ENCODE measurements around the gene FGFRL1.

Gene FGFRL1, protein sequence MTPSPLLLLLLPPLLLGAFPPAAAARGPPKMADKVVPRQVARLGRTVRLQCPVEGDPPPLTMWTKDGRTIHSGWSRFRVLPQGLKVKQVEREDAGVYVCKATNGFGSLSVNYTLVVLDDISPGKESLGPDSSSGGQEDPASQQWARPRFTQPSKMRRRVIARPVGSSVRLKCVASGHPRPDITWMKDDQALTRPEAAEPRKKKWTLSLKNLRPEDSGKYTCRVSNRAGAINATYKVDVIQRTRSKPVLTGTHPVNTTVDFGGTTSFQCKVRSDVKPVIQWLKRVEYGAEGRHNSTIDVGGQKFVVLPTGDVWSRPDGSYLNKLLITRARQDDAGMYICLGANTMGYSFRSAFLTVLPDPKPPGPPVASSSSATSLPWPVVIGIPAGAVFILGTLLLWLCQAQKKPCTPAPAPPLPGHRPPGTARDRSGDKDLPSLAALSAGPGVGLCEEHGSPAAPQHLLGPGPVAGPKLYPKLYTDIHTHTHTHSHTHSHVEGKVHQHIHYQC

DNA sequence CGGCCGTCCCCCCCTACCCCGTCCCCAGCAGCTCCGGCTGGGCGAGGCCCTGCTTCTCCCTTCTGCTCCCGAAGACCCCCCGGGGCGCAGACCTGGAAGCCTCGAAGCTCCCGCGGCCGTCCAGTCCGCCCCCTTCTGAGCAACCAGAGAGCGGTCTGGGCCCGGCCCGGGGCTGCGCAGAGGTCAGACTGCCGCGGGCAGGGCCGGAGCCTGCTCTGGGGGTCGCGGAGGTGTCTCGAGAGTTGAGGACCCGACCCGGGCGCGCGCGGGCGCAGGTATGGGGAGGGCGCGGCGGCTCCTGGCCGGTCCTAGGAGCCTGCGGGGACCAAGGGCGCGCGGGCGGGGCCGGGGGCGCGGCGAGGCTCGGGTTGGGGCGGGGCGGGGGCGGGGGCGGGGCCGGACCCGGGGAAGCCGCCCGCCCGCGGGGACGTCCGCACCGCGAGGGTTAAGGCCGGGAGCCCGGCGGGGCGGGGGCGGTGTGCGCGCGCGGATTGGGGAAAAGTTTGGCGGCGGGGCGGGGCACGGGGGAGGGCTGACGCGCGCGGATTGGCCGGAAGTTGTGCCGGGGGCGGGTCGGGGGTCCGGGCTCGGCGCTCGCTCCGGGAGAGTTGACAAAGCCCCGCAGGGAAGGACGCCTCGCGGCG is at the start of gene FGFRL1:
FGFRL1 (plus strand) TSS at position 605 of the 644 bp plus-strand sequence. CDS start 860 bp downstream, outside the sequence.
- Histone ChIP-seq H3F3A (ENCODE audit: control insufficient read depth, insufficient read depth) (peaks cover 9% of the 10 kb centered on the region), H3K4me2 (ENCODE audit: low read length) (peak within 1 kb of the TSS; percentile 91), H4K20me1 (ENCODE audit: control insufficient read depth, insufficient read depth, low read depth, low read length) (0 out of 2 replicates have a peak, but pooled peaks cover 5% of the 10 kb centered on the region), H3K4me1 (ENCODE audit: control insufficient read depth, low read length) (peaks cover 26% of the 10 kb centered on the region), H3K4me3 (ENCODE audit: low read length) (peak within 1 kb of the TSS; percentile 74), H3K27ac (ENCODE audit: low read depth, low read length) (no peak within 1 kb of the TSS), H3K27me3 (ENCODE audit: control insufficient read depth, low read length) (peaks cover 49% of the 10 kb centered on the region), H3K9me2 (replicated peaks; ENCODE audit: control insufficient read depth, low read length) (no peaks in the 10 kb centered on the region), H3K36me3 (ENCODE audit: control insufficient read depth, low read length) (no peaks in the 10 kb centered on the region), H3K79me2 (ENCODE audit: control insufficient read depth, low read length) (no peaks in the 10 kb centered on the region), H3K9me3 (ENCODE audit: control insufficient read depth, insufficient read depth, low read length) (no peaks in the 10 kb centered on the region)
- TF ChIP-seq, protein P1, sequence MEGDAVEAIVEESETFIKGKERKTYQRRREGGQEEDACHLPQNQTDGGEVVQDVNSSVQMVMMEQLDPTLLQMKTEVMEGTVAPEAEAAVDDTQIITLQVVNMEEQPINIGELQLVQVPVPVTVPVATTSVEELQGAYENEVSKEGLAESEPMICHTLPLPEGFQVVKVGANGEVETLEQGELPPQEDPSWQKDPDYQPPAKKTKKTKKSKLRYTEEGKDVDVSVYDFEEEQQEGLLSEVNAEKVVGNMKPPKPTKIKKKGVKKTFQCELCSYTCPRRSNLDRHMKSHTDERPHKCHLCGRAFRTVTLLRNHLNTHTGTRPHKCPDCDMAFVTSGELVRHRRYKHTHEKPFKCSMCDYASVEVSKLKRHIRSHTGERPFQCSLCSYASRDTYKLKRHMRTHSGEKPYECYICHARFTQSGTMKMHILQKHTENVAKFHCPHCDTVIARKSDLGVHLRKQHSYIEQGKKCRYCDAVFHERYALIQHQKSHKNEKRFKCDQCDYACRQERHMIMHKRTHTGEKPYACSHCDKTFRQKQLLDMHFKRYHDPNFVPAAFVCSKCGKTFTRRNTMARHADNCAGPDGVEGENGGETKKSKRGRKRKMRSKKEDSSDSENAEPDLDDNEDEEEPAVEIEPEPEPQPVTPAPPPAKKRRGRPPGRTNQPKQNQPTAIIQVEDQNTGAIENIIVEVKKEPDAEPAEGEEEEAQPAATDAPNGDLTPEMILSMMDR (IDR thresholded peaks at IDR 0.05; ENCODE audit: low read depth, low read length, poor library complexity, severe bottlenecking): no peak
- no peak for TF ChIP-seq EZH2phosphoT487 (IDR thresholded peaks at IDR 0.05; ENCODE audit: borderline replicate concordance, low read length)

DNA sequence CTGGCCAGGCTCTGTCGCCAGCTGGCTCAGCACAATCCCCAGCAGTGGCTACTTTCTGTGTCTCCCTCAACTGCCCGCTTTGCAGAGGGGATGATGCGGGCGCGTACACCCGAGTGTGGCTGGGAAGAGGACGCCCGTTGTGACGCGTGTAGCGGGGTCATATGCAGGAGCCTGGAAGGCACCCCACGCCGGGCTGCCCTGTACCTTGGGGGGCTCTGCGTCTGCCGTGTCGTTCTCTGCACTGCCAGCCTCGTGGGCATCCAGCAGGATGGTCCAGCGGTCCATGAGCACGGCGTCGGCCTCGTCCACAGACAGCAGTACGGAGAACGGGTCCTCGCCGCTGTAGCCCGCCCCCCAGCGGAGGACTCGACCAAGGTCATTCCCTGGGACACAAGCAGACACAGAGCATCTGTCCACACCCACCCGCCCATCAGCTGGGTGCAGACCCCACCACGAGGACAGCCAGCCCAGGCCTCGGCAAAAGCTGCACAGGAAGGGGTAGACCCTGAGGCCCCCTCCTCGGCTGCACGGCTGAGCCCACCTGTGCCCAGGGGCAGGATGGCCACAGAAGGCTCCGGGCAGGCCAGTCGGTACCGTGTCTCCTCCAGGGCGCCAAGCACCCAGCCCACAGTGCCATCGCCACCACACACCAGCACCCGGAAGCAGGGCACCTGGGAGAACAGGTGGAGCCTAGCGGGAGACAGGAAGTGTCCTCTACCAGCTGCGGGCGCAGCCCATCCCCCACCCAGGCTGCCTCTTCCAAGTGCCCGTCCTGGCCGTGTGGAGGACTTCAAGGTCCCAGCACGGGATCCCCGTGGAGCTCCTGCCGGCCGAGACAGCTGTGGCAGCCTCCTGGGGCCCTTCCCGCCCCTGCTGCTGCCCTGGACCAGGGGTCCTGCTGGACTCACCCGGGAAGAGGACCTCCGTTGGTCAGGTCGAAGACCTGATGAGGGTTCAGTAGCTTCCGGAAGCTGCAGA is 48.9 kb upstream of the FGFRL1 start:
- H3K4me3 ChIP-seq (ENCODE audit: low read length): no peak overlapping the region
- no peak overlapping the region for H3K27ac ChIP-seq (ENCODE audit: low read depth, low read length)
- H3F3A ChIP-seq (ENCODE audit: control insufficient read depth, insufficient read depth): no peaks in the 10 kb centered on the region
- TF ChIP-seq EZH2phosphoT487 (IDR thresholded peaks at IDR 0.05; ENCODE audit: borderline replicate concordance, low read length): no peak
- TF ChIP-seq, protein P1 (IDR thresholded peaks at IDR 0.05; ENCODE audit: low read depth, low read length, poor library complexity, severe bottlenecking): no peak
- no peaks in the 10 kb centered on the region for H3K9me2 ChIP-seq (replicated peaks; ENCODE audit: control insufficient read depth, low read length)
- H3K4me1 ChIP-seq (ENCODE audit: control insufficient read depth, low read length): no peaks in the 10 kb centered on the region
- H3K27me3 ChIP-seq (ENCODE audit: control insufficient read depth, low read length): no peaks in the 10 kb centered on the region
- no peaks in the 10 kb centered on the region; the same call in 1 of the 2 replicates for H4K20me1 ChIP-seq (ENCODE audit: control insufficient read depth, insufficient read depth, low read depth, low read length)
- no peak overlapping the region for H3K4me2 ChIP-seq (ENCODE audit: low read length)
- no peaks in the 10 kb centered on the region for H3K36me3 ChIP-seq (ENCODE audit: control insufficient read depth, low read length)
- no peaks in the 10 kb centered on the region for H3K9me3 ChIP-seq (ENCODE audit: control insufficient read depth, insufficient read depth, low read length)
- H3K79me2 ChIP-seq (ENCODE audit: control insufficient read depth, low read length): no peaks in the 10 kb centered on the region

DNA sequence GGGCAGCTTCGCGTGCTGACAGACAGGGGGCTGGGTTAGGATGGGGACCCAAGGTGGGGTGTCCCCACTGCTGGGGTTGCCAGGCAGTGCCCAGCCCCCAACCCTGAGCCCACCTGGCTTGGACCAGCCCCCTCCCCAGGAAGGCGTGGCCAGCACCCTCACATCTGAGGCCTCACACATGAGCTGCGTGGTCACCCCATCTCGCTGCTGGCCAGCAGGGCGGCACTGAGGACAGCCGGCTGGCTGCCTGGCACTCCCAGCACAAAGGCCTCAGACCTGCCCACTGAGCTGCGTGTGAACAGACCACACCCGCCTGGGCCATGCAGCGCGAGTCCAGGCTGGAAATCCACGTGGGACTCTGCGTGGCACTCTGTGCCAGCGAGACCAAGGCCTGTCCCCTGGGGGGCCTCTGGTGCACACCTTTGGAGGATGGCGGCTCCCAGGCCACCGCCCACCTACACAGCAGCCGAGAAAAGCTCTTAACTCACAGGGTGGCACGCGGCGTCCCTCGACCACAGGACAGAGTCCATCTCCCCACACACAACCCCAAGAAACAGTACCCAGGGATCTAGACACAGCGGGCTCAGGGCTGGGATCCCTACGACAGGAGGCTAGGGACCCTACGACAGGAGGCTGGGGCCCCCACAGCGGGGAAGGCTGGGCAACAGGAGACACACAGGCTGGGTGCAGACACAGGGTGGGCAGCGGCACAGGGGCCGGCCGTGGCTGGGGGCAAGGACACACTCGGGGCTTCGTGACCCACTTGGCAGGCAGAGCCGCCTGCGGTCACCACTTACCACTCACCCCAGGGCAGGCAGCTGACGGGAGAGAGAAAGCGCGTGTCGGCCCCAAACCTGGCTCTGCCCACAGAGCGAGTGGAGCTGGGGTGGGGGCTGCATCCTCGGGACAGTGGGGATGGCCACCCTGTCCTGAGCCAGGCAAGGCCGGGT is 47.9 kb upstream of the FGFRL1 start:
- TF ChIP-seq EZH2phosphoT487 (IDR thresholded peaks at IDR 0.05; ENCODE audit: borderline replicate concordance, low read length): no peak
- TF ChIP-seq, protein P1 (IDR thresholded peaks at IDR 0.05; ENCODE audit: low read depth, low read length, poor library complexity, severe bottlenecking): no peak
- Histone ChIP-seq H3K9me2 (replicated peaks; ENCODE audit: control insufficient read depth, low read length) (no peaks in the 10 kb centered on the region), H3K9me3 (ENCODE audit: control insufficient read depth, insufficient read depth, low read length) (no peaks in the 10 kb centered on the region), H3K36me3 (ENCODE audit: control insufficient read depth, low read length) (no peaks in the 10 kb centered on the region), H3K4me2 (ENCODE audit: low read length) (no peak overlapping the region), H3K27ac (ENCODE audit: low read depth, low read length) (no peak overlapping the region), H3K4me1 (ENCODE audit: control insufficient read depth, low read length) (no peaks in the 10 kb centered on the region), H3F3A (ENCODE audit: control insufficient read depth, insufficient read depth) (no peaks in the 10 kb centered on the region), H3K79me2 (ENCODE audit: control insufficient read depth, low read length) (no peaks in the 10 kb centered on the region), H3K27me3 (ENCODE audit: control insufficient read depth, low read length) (no peaks in the 10 kb centered on the region), H3K4me3 (ENCODE audit: low read length) (no peak overlapping the region), H4K20me1 (ENCODE audit: control insufficient read depth, insufficient read depth, low read depth, low read length) (no peaks in the 10 kb centered on the region; the same call in 1 of the 2 replicates)
